Heart left ventricle (tissue), 16 donors: ENCODE results near the gene DLX4. TPM values are rescaled to one million over a fixed set of nuclear protein-coding genes. Genes with fewer than 3 reads are reported as not detected.

Source experiments
- ATAC-seq, 4 donors: fragments of 200-7000 bp; cut with Tn5 transposase; one replicate each; pipeline ENCODE4 v1.9.1; 2020 to 2022; ENCODE audit warnings: moderate library complexity in 4 of 4, mild to moderate bottlenecking in 3 of 4, moderate number of reproducible peaks in 1 of 4
- DNase-seq, 5 donors: peaks; one replicate each; pipeline ENCODE4 v3.0.0-alpha.2; 2020
- H3K27ac ChIP-seq, 12 donors: fragments of 200-600 bp; sonication (generic) in 4 of 12; one replicate each; pipeline versions ENCODE4 v1.5.0 to v1.8.0; 2016 to 2022; ENCODE audit warnings: mild to moderate bottlenecking in 2 of 12
- H3K27me3 ChIP-seq, 9 donors: fragments of 200-600 bp; sonication (generic) in 2 of 9; one replicate each; pipeline versions ENCODE4 v1.5.1 to v1.8.0; 2016 to 2022; ENCODE audit warnings: mild to moderate bottlenecking in 3 of 9
- H3K36me3 ChIP-seq, 9 donors: fragments of 200-600 bp; sonication (generic) in 2 of 9; one replicate each; pipeline versions ENCODE4 v1.5.0 to v1.8.0; 2018 to 2022; ENCODE audit warnings: mild to moderate bottlenecking in 2 of 9
- H3K4me1 ChIP-seq, 12 donors: fragments of 200-600 bp; sonication (generic) in 4 of 12; one replicate each; pipeline versions ENCODE4 v1.5.0 to v1.8.0; 2016 to 2022; ENCODE audit warnings: mild to moderate bottlenecking in 3 of 12
- H3K4me3 ChIP-seq, 12 donors: fragments of 200-600 bp; sonication (generic) in 4 of 12; one replicate each; pipeline versions ENCODE4 v1.5.0 to v1.8.0; 2017 to 2022; ENCODE audit warnings: mild to moderate bottlenecking in 9 of 12, moderate library complexity in 4 of 12
- H3K9me3 ChIP-seq, 12 donors: fragments of 200-600 bp; sonication (generic) in 4 of 12; one replicate each; pipeline versions ENCODE4 v1.5.0 to v1.8.0; 2016 to 2022; ENCODE audit warnings: mild to moderate bottlenecking in 1 of 12
- POLR2A ChIP-seq, 2 donors: fragments of 450-650 bp; IDR thresholded peaks; one replicate each; pipeline ENCODE4 v1.6.1; 2017; ENCODE audit warnings: antibody characterized with exemption in 2 of 2, mild to moderate bottlenecking in 2 of 2, moderate library complexity in 2 of 2
- WGBS, 4 donors: extraction: QIAGEN DNeasy Blood & Tissue Kit in 2 of 4; methylation state at CpG; one replicate each; pipeline versions ENCODE4 v1.1.5 to v1.1.7; 2013 to 2018; 5-methylcytosine and 5-hydroxymethylcytosine counted together
- intact Hi-C, 10 donors: fragments of 100-400 bp; cut with DNase I; formaldehyde crosslinking; loops; one replicate each; pipeline versions ENCODE4 v1.11.1 to v1.14.2; 2022
- polyA plus RNA-seq, 2 donors: library from polyadenylated mRNA; stranded (reverse); fragments of 200-250 nt; gene quantifications; one replicate each; pipeline ENCODE4 v1.2.3, GENCODE V29; 2013
- total RNA-seq, 9 donors: library from RNA; depleted of rRNA in 2 of 9; stranded (reverse); fragments of >200 nt in 2 of 9; fragmentation: NEBNext Ultra II Directional in 3 of 9; extraction: Animal tissue kit (Norgen Biotek cat#: 25700) in 3 of 9; gene quantifications; one replicate each; pipeline versions ENCODE4 v1.1.0 to v1.2.4, GENCODE V29; 2016 to 2023
- TF ChIP-seq, protein P1 (sequence below), 12 donors: fragments of 200-600 bp; sonication (generic) in 4 of 12; IDR thresholded peaks; one replicate each; pipeline versions ENCODE4 v1.5.0 to v1.8.0; 2018 to 2022; ENCODE audit warnings: antibody characterized with exemption in 12 of 12, mild to moderate bottlenecking in 5 of 12
- donor health status: ischemic (EF 13 %, LVEDD 7.1; RV severe dilation, severe dysfunction).
- donor health status: healthy with polysubstance abuse.
- donor health status: DM: no; HTN: yes; CAD: no.
- donor health status: DM: no; HTN: no; CAD: no.
- donor health status: ischemic (EF 25% LVEDD 6.9; RV normal size, moderate dysfunction).
- donor health status: ischemic (EF 25% LVEDD 5.7; RV mildly dilated, moderate dysfunction).
- donor health status: healthy.
- donor health status: DM: yes; HTN: yes; CAD: no.
- donor health status: ischemic (EF 35%, LVEDD 5.7; RV mildly dilated, moderate dysfunction).
- donor health status: nonischemic (EF 11% LVEDD 7.7; RV severe dilation, severe dysfunction).
- donor health status: DM: yes; HTN: yes; CAD: no.
- donor health status: PGD.
- donor health status: ischemic (EF 29% LVEDD 5.4; RV normal size, mild dysfunction).
- donor health status: nonischemic (EF 23%, LVEDD 6.1; RV moderate dilation, normal function).

Gene DLX4
- total and polyA plus RNA-seq, 11 donors = 0.03 to 0.19 TPM; not detected in 9

DNA sequence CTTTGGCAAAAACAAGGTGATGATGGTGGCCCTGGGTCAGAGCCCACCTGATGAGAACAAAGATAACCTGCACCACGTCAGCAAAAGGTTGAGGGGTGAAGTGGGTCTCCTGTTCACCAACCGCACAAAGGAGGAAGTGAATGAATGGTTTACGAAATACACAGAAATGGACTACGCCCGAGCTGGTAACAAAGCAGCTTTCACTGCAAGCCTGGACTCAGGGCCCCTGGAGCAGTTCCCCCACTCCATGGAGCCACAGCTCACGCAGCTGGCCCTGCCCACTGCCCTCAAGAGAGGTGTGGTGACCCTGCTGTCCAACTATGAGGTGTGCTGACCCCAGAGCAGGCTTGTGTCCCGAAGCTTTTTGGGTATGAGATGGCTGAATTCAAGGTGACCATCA, 29.7 kb upstream of the DLX4 start:
- WGBS, 4 donors = 73 to 79% (median 76%) methylated on average over 7 of the region's 7 CpGs
- ATAC-seq = no peak

DNA sequence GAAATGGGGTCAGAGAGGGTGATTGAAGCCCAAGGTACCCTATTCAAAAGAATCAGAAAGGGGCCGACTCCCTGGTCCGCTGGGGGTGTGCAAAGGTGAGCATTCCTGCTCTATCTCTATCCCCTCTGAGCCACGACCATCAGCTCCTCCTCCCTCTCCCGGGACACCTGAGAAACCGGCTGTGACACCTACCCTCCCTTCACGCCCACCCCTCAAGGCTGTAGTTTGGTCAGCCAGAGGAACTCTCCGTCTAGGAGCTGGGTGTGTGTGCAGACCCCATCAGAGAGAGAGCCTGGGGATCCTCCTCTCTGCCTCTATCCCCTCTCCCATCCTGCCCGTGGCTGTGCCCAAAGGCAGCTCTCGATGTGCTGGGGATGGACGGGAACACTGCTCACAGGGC, 27.6 kb upstream of the DLX4 start:
- 37 to 46% (median 43%) methylated on average over 10 of the region's 10 CpGs for WGBS, 4 donors
- Histone ChIP-seq H3K36me3 (no peaks in the 10 kb centered on the region), H3K27ac (no peak overlapping the region), H3K9me3 (no peaks in the 10 kb centered on the region), H3K27me3 (peaks cover 3 to 70% (median 25%) of the 10 kb centered on the region in 9 donors), H3K4me1 (no peaks in the 10 kb centered on the region), H3K4me3 (no peak overlapping the region)
- TF ChIP-seq POLR2A (IDR thresholded peaks at IDR 0.05) = no peak
- TF ChIP-seq, protein P1, sequence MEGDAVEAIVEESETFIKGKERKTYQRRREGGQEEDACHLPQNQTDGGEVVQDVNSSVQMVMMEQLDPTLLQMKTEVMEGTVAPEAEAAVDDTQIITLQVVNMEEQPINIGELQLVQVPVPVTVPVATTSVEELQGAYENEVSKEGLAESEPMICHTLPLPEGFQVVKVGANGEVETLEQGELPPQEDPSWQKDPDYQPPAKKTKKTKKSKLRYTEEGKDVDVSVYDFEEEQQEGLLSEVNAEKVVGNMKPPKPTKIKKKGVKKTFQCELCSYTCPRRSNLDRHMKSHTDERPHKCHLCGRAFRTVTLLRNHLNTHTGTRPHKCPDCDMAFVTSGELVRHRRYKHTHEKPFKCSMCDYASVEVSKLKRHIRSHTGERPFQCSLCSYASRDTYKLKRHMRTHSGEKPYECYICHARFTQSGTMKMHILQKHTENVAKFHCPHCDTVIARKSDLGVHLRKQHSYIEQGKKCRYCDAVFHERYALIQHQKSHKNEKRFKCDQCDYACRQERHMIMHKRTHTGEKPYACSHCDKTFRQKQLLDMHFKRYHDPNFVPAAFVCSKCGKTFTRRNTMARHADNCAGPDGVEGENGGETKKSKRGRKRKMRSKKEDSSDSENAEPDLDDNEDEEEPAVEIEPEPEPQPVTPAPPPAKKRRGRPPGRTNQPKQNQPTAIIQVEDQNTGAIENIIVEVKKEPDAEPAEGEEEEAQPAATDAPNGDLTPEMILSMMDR (IDR thresholded peaks at IDR 0.05) = no peak
- intact Hi-C loops = no loop called here
- ATAC-seq (no peak), DNase-seq (no peak)

More for the DNA sequence above, 29.7 kb upstream of the DLX4 start:
- Histone ChIP-seq H3K4me3 (no peak overlapping the region), H3K27me3 (peaks cover 0 to 62% (median 15%) of the 10 kb centered on the region in 9 donors), H3K4me1 (no peaks in the 10 kb centered on the region), H3K27ac (no peak overlapping the region), H3K36me3 (no peaks in the 10 kb centered on the region), H3K9me3 (no peaks in the 10 kb centered on the region)
- intact Hi-C loops = no loop called here
- no peak for DNase-seq
- TF ChIP-seq, protein P1 (IDR thresholded peaks at IDR 0.05) = no peak
- TF ChIP-seq POLR2A (IDR thresholded peaks at IDR 0.05) = no peak

DNA sequence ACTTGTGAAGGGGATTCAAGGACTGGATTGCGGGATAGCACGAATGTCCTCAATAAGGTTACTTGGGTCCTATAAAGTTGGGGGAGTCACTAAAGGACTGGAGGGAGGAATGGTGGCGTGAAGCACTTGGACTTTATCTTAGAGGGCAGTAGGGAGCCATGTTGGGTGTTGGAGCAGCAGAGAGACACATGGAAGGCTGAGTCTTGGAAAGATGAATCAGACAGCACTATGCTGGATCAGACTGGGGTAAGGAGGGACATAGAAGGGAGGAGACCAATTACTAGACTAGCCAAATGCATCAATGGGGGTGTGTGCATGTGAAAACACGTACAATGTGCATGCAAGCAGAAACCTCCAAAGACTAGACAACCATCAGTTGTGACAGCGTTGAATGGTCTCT, 26.0 kb upstream of the DLX4 start:
- DNase-seq (no peak), ATAC-seq (no peak)
- H3K4me3 ChIP-seq = no peak overlapping the region
- no peaks in the 10 kb centered on the region for H3K4me1 ChIP-seq
- intact Hi-C loops = no loop called here
- TF ChIP-seq, protein P1 (IDR thresholded peaks at IDR 0.05) = no peak
- TF ChIP-seq POLR2A (IDR thresholded peaks at IDR 0.05) = no peak
- H3K36me3 ChIP-seq = no peaks in the 10 kb centered on the region
- no peak overlapping the region for H3K27ac ChIP-seq
- peaks cover 5 to 85% (median 25%) of the 10 kb centered on the region in 9 donors for H3K27me3 ChIP-seq
- 77 to 81% (median 77%) methylated on average over 5 of the region's 5 CpGs for WGBS, 4 donors
- H3K9me3 ChIP-seq = no peaks in the 10 kb centered on the region

DNA sequence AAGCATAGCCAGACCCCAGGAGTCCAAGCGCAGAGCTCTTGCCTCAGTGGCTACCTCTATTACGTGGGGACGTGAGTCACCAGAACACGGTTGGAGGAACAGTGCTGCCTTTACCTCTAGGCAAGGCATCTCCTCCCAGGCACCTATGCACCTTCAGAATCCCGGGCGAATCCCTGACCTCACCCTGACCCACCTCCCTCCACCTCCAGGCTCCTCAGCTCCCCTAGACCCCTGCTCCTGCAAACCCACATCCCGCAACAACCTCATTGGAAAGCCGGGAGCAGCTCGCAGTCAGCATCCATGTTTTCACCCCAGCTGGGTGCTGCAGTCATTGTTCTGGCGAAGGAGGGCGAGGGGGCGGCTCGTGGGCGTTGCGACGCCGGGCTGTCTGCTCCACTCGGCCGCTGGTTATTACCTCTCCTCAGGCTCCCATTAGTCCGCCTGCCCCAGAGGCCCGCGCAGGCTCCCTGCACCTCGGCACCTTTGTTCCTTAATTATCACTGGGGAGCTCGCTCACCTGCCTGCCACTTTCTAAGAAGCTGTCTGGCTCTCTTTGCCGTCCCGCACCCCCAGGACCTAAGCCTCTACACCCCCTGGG, 24.6 kb upstream of the DLX4 start:
- Histone ChIP-seq H3K36me3 (no peaks in the 10 kb centered on the region), H3K27ac (no peak overlapping the region), H3K4me3 (no peak overlapping the region), H3K27me3 (peaks cover 5 to 92% (median 25%) of the 10 kb centered on the region in 9 donors), H3K4me1 (no peaks in the 10 kb centered on the region), H3K9me3 (no peaks in the 10 kb centered on the region)
- DNase-seq (no peak), ATAC-seq (no peak)
- no peak for TF ChIP-seq POLR2A (IDR thresholded peaks at IDR 0.05)
- TF ChIP-seq, protein P1 (IDR thresholded peaks at IDR 0.05) = no peak
- intact Hi-C loops = no loop called here
- 29 to 48% (median 38%) methylated on average over 17 to 26 of the region's 26 CpGs for whole genome bisulfite sequencing, 4 donors
